ENCODE measurements around the gene C1orf167.

Gene C1orf167

GRCh38 chr1:11765661-11766428, 3.9 kb downstream of the C1orf167 start:
- no peak for DNase-seq

GRCh38 chr1:11766429-11766776, 4.4 kb downstream of the C1orf167 start:
- DNase-seq: no peak

GRCh38 chr1:11767922-11768704, 6.1 kb downstream of the C1orf167 start:
- peak; percentile 63 for DNase-seq

- no peak for DNase-seq
Measured at GRCh38 chr1:11768821-11769220, 6.8 kb downstream of the C1orf167 start.

- DNase-seq: no peak
Measured at GRCh38 chr1:11769274-11769673, 7.3 kb downstream of the C1orf167 start.

- no peak for DNase-seq
Measured at GRCh38 chr1:11770011-11770410, 8.0 kb downstream of the C1orf167 start.

GRCh38 chr1:11771481-11772043, 9.6 kb downstream of the C1orf167 start:
- no peak for DNase-seq

- no peak for DNase-seq
Measured at GRCh38 chr1:11772458-11772857, 10.5 kb downstream of the C1orf167 start.

- DNase-seq: no peak
Measured at GRCh38 chr1:11774753-11775152, 12.8 kb downstream of the C1orf167 start.

GRCh38 chr1:11777658-11778322, 15.8 kb downstream of the C1orf167 start:
- DNase-seq: no peak

- DNase-seq: no peak
Measured at GRCh38 chr1:11778336-11778735, 16.3 kb downstream of the C1orf167 start.

GRCh38 chr1:11778844-11779623, 17.0 kb downstream of the C1orf167 start:
- DNase-seq: no peak

GRCh38 chr1:11779715-11780379, 17.9 kb downstream of the C1orf167 start:
- no peak for DNase-seq

- no peak for DNase-seq
Measured at GRCh38 chr1:11780380-11781147, 18.6 kb downstream of the C1orf167 start.

GRCh38 chr1:11781297-11781696, 19.3 kb downstream of the C1orf167 start:
- DNase-seq: no peak

GRCh38 chr1:11782127-11782708, 20.2 kb downstream of the C1orf167 start:
- no peak for DNase-seq

GRCh38 chr1:11783556-11783955, 21.6 kb downstream of the C1orf167 start:
- no peak for DNase-seq

- no peak for DNase-seq
Measured at GRCh38 chr1:11784256-11784992, 22.4 kb downstream of the C1orf167 start.

GRCh38 chr1:11784993-11785769, 23.2 kb downstream of the C1orf167 start:
- DNase-seq: peak; percentile 57

All from right hindlimb (tissue), 1 donor.